Measurements from ENCODE around the gene TRAF4. TPM values are rescaled to one million over a fixed set of nuclear protein-coding genes. Genes with fewer than 3 reads are reported as not detected.

Gene TRAF4
- total RNA-seq, result 42.3 TPM

- peak; percentile 67 to 86 (median 84) for DNase-seq (ENCODE audit: low read depth in 2 of 3, low spot score in 2 of 3)
These were observed at the start of gene TRAF4 for GRCh38 chr17:28743243-28744103. Gene TRAF4, plus strand, starts transcription at chr17:28744011. Its CDS starts 102 bp downstream, at chr17:28744113.

- DNase-seq (ENCODE audit: low read depth in 2 of 3, low spot score in 2 of 3), result no peak
These were observed 45.4 kb upstream of the TRAF4 start for GRCh38 chr17:28698253-28698941.

- no peak for DNase-seq (ENCODE audit: low read depth in 2 of 3, low spot score in 2 of 3)
These were observed 43.5 kb upstream of the TRAF4 start for GRCh38 chr17:28700278-28700677.

- DNase-seq (ENCODE audit: low read depth in 2 of 3, low spot score in 2 of 3), result no peak
These were observed 42.9 kb upstream of the TRAF4 start for GRCh38 chr17:28700830-28701492.

GRCh38 chr17:28702026-28702751 lies 41.6 kb upstream of the TRAF4 start:
- DNase-seq (ENCODE audit: low read depth in 2 of 3, low spot score in 2 of 3), result no peak

GRCh38 chr17:28702752-28703150 lies 41.1 kb upstream of the TRAF4 start:
- DNase-seq (ENCODE audit: low read depth in 2 of 3, low spot score in 2 of 3), result no peak

GRCh38 chr17:28703552-28704218 lies 40.1 kb upstream of the TRAF4 start:
- DNase-seq (ENCODE audit: low read depth in 2 of 3, low spot score in 2 of 3), result no peak

- DNase-seq (ENCODE audit: low read depth in 2 of 3, low spot score in 2 of 3), result no peak
These were observed 39.5 kb upstream of the TRAF4 start for GRCh38 chr17:28704219-28704858.

GRCh38 chr17:28705074-28705659 lies 38.6 kb upstream of the TRAF4 start:
- DNase-seq (ENCODE audit: low read depth in 2 of 3, low spot score in 2 of 3), result no peak

- no peak for DNase-seq (ENCODE audit: low read depth in 2 of 3, low spot score in 2 of 3)
These were observed 38.0 kb upstream of the TRAF4 start for GRCh38 chr17:28705728-28706334.

GRCh38 chr17:28706471-28707338 lies 37.1 kb upstream of the TRAF4 start:
- DNase-seq (ENCODE audit: low read depth in 2 of 3, low spot score in 2 of 3), result no peak

- no peak for DNase-seq (ENCODE audit: low read depth in 2 of 3, low spot score in 2 of 3)
These were observed 36.5 kb upstream of the TRAF4 start for GRCh38 chr17:28707339-28707720.

- DNase-seq (ENCODE audit: low read depth in 2 of 3, low spot score in 2 of 3), result peak in 2 of 3 donors; percentile 82 to 91
These were observed 32.7 kb upstream of the TRAF4 start for GRCh38 chr17:28710861-28711722.

- DNase-seq (ENCODE audit: low read depth in 2 of 3, low spot score in 2 of 3), result no peak
These were observed 32.1 kb upstream of the TRAF4 start, which contains the start of gene PROCA1 for GRCh38 chr17:28711723-28712031. Gene PROCA1, minus strand, starts transcription at chr17:28711888. Its CDS starts 228 bp downstream, at chr17:28711660.

GRCh38 chr17:28712032-28712704 lies 31.6 kb upstream of the TRAF4 start:
- peak in 2 of 3 donors; percentile 89 to 92 for DNase-seq (ENCODE audit: low read depth in 2 of 3, low spot score in 2 of 3)

GRCh38 chr17:28712705-28713415 lies 31.0 kb upstream of the TRAF4 start:
- DNase-seq (ENCODE audit: low read depth in 2 of 3, low spot score in 2 of 3), result no peak
